ENCODE results near the gene PSMA8.
"Not testable (repeated sequence)": the region's sequence is repeated elsewhere in the genome, so short reads cannot be mapped to it uniquely, and the experiment has no call there.

Gene PSMA8

DNA sequence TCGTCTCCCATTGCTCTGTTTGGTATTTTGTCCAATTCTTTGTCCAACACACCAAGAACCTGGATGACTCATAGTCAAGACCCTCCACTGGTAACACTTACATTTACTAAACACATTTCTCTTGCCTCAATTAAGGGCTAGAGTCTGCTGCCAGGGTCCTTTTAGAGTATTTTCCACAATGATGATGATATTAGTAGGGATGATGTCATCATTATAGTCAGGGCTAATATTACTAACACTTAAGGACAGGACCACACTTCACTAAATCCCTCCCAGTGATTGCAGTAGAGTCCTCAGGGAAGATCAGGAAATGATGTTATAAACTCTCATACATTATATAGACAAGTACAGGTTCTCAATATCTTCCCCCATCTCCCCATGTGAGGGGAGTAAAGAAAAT, 29.6 kb upstream of the PSMA8 start:
- H3K27me3 ChIP-seq (ENCODE audit: insufficient read depth, low read depth, severe bottlenecking): no peaks in the 10 kb centered on the region
- no peak for DNase-seq
- no peaks in the 10 kb centered on the region for H3K36me3 ChIP-seq
- TF ChIP-seq CTCF (IDR thresholded peaks at IDR 0.05; ENCODE audit: low read depth, low read length): no peak
- no peak overlapping the region for H3K27ac ChIP-seq
- H3K4me3 ChIP-seq (ENCODE audit: low read depth, low read length): no peak overlapping the region
- no peaks in the 10 kb centered on the region for H3K9me3 ChIP-seq (ENCODE audit: severe bottlenecking)

GRCh38 chr18:26119246-26119645, 14.4 kb upstream of the PSMA8 start:
- H3K9me3 ChIP-seq (ENCODE audit: severe bottlenecking): no peaks in the 10 kb centered on the region
- H3K27ac ChIP-seq: no peak overlapping the region
- H3K4me3 ChIP-seq (ENCODE audit: low read depth, low read length): no peak overlapping the region

DNA sequence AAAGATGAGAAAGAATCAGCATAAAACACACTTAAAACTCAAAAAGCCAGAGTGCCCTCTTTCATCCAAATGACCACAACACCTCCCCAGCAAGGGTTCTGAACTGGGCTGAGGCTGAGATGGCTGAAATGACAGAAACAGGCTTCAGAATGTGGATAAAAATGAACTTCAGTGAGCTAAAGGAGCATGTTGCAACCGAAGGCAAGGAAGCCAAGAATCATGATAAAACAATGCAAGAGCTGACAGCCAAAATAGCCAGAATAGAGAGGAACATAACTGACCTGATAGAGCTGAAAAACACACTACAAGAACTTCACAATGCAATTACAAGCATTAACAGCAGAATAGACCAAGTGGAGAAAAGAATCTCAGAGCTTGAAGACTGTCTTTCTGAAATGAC, 12.2 kb upstream of the PSMA8 start:
- H3K27ac ChIP-seq: no peak overlapping the region
- H3K27me3 ChIP-seq (ENCODE audit: insufficient read depth, low read depth, severe bottlenecking): no peaks in the 10 kb centered on the region
- no peak for DNase-seq
- no peaks in the 10 kb centered on the region for H3K36me3 ChIP-seq
- no peaks in the 10 kb centered on the region for H3K9me3 ChIP-seq (ENCODE audit: severe bottlenecking)
- H3K4me3 ChIP-seq (ENCODE audit: low read depth, low read length): no peak overlapping the region
- TF ChIP-seq CTCF (IDR thresholded peaks at IDR 0.05; ENCODE audit: low read depth, low read length): no peak

More at GRCh38 chr18:26119246-26119645, 14.4 kb upstream of the PSMA8 start:
- H3K36me3 ChIP-seq: no peaks in the 10 kb centered on the region
- TF ChIP-seq CTCF (IDR thresholded peaks at IDR 0.05; ENCODE audit: low read depth, low read length): no peak
- H3K27me3 ChIP-seq (ENCODE audit: insufficient read depth, low read depth, severe bottlenecking): no peaks in the 10 kb centered on the region
- no peak for DNase-seq

DNA sequence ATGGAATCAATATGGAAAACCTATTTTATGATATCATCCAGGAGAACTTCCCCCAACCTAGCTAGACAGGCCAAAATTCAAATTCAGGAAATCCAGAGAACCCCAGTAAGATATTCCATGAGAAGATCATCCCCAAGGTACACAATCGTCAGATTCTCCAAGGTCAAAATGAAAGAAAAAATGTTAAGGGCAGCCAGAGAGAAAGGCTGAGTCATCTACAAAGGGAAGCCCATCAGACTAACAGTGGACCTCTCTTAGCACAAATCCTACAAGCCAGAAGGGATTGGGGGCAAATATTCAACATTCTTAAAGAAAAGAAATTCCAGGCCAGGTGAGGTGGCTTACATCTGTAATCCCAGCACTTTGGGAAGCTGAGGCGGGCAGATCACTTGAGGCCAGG, 11.7 kb upstream of the PSMA8 start:
- not testable (repeated sequence) for H3K9me3 ChIP-seq (ENCODE audit: severe bottlenecking); H3K4me3 ChIP-seq (ENCODE audit: low read depth, low read length); H3K27me3 ChIP-seq (ENCODE audit: insufficient read depth, low read depth, severe bottlenecking); H3K27ac ChIP-seq; DNase-seq; H3K36me3 ChIP-seq

- H3K36me3 ChIP-seq: no peaks in the 10 kb centered on the region
- H3K27me3 ChIP-seq (ENCODE audit: insufficient read depth, low read depth, severe bottlenecking): no peaks in the 10 kb centered on the region
- no peak overlapping the region for H3K4me3 ChIP-seq (ENCODE audit: low read depth, low read length)
- H3K27ac ChIP-seq: no peak overlapping the region
- no peak for DNase-seq
- TF ChIP-seq CTCF (IDR thresholded peaks at IDR 0.05; ENCODE audit: low read depth, low read length): no peak
- no peaks in the 10 kb centered on the region for H3K9me3 ChIP-seq (ENCODE audit: severe bottlenecking)
Measured at GRCh38 chr18:26127786-26128185, 5.9 kb upstream of the PSMA8 start.

GRCh38 chr18:26128192-26128591, 5.5 kb upstream of the PSMA8 start:
- DNase-seq; H3K9me3 ChIP-seq (ENCODE audit: severe bottlenecking); H3K27ac ChIP-seq; H3K27me3 ChIP-seq (ENCODE audit: insufficient read depth, low read depth, severe bottlenecking); H3K4me3 ChIP-seq (ENCODE audit: low read depth, low read length); H3K36me3 ChIP-seq: not testable (repeated sequence)

DNA sequence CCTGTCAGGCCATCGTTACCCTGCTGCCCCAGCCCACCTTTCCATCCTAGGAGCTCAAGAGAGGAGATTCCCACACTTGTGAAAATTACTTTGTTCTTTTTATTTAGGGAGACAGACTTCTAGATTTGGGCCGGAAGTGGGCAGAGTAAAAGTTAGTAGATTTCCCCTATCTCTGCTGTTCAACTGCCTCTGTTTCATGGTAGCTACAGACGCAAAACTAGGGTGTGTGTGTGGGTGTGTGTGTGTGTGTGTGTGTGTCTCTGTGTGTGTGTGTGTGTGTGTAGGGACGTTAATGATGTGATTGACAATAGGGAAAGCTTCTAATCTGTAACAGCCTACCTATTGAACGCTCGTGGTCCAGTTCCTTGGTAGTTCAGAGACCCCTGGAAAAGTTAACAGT, 438 bp downstream of the PSMA8 start:
- H3K27ac ChIP-seq: no peak overlapping the region

More for the DNA sequence above, 438 bp downstream of the PSMA8 start:
- no peak for TF ChIP-seq CTCF (IDR thresholded peaks at IDR 0.05; ENCODE audit: low read depth, low read length)
- Histone ChIP-seq H3K9me3 (ENCODE audit: severe bottlenecking) (no peaks in the 10 kb centered on the region), H3K4me3 (ENCODE audit: low read depth, low read length) (no peak overlapping the region), H3K27me3 (ENCODE audit: insufficient read depth, low read depth, severe bottlenecking) (no peaks in the 10 kb centered on the region), H3K36me3 (no peaks in the 10 kb centered on the region)
- DNase-seq: no peak
